ENCODE results near the gene SART3.

GRCh38 chr12:108608616-108609015, 47.6 kb upstream of the SART3 start:
- no peak for TF ChIP-seq POLR2AphosphoS5 (IDR thresholded peaks at IDR 0.05)
- TF ChIP-seq CTCF (IDR thresholded peaks at IDR 0.05 in 8 of 11, conservative IDR thresholded peaks at IDR 0.05 in 3 of 11): no peak
- no peak for TF ChIP-seq POLR2A (IDR thresholded peaks at IDR 0.05)
